Suppressor macrophage (primary cell): Measurements from ENCODE around the gene UBAP1L.
"Not testable (repeated sequence)": the region's sequence is repeated elsewhere in the genome, so short reads cannot be mapped to it uniquely, and the experiment has no call there.

Source experiments
- DNase-seq, 4 experiments: peaks; one replicate each; pipeline ENCODE4 v3.0.0-alpha.2; 2020 to 2022
- total RNA-seq, 17 experiments: gene quantifications; one replicate each; lab custom pipeline; 2026; ENCODE audit warnings: mixed read lengths in 6 of 17, inconsistent platforms in 3 of 17; lab: John Stamatoyannopoulos, UW

The UBAP1L gene
- total RNA-seq: 0.42 to 7.2 (median 2.0) reads per million in 17 experiments

DNA sequence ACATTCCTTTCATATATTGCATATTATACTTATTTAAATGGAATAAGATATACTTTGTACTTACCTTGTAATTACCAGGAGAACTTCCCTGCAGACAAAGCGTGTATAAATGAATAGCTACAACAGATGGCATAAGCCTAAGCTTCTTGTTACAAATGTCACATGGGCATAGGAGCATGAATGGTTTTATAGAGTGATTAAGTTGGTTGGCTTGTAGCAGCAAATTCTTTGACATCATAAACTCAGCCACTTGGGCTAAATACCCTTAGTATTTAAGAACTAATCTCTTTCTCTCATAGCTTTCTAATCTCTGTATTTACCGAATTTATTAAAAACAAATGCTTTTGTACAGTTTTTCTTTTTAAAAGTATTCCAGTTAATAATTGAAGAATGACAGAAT lies at the start of gene UBAP1L:
TSS of gene UBAP1L (minus strand) at position 115 of the 400 bp plus-strand sequence. CDS start 8,985 bp downstream, outside the sequence.
- no peak for DNase-seq

DNA sequence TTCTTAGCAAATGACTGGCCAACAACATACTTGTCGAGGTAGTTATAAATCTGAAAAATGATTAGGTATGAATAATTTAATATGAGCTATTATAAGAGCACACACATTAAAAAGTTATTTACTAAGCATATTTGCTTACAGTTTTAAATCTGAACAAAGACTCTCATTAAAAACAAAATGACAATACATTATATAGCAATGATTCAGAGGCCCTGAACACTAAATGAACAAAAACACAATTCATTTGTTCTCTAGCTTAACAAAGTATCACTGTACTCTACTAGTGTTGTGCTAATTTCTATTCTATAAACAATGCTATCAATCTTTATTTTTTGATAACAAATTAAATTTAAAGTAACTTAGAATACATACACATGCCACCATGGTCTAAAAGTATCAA lies 49.1 kb upstream of the UBAP1L start:
- no peak for DNase-seq

DNA sequence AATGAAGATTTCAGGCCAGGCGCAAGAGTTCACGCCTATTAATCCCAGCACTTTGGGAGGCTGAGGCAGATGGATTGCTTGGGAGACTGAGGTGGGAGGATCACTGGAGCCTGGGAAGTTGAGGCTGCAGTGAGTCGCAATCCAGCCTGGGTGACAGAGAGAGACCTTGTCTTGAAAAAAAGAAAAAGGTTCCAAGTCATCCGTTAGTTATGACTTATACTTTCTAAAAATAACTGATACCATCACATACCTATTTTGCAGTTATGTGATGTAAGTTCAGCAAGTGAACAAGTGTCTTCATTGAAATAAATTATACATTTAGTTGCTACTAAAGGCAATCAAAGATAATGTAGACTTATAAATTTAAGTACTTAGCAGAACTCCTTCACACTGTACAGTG lies 48.0 kb upstream of the UBAP1L start:
- DNase-seq: no peak

DNA sequence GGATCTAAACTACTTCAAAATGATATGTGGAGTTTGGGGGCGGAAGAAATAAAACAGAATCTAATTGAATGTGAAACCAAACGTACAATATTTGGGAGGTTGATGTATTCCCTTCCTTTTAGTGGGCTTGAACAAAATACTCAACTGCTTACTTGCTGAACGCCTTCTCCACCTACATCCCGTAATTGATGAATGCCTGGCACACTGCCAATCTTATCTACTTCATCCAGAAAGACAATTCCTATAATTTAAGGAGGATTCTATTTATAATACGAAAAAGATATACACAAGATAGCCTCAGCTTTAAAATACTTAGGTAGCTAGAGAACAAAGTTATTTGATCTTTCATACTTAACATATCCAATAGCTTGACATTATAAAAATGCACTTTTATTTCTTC lies 41.7 kb upstream of the UBAP1L start:
- DNase-seq: no peak

DNA sequence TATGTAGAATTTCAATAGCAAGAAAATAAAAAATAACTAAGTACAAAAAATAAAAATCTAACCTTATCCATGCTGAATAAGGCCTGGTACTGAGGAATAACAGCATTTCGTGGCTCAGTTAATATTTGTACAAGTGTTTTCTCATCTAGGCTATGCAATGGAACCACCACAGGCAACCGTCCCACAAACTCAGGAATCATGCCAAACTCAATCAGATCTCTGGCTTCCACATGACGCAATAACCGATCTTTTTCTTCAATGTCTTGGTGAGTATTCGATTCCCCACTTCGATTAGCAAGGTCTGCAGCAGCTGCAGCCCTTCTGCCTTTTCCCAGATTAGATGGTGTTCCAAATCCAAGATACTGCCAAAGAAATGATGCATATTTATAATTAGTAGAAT lies 39.7 kb upstream of the UBAP1L start:
- DNase-seq: no peak

DNA sequence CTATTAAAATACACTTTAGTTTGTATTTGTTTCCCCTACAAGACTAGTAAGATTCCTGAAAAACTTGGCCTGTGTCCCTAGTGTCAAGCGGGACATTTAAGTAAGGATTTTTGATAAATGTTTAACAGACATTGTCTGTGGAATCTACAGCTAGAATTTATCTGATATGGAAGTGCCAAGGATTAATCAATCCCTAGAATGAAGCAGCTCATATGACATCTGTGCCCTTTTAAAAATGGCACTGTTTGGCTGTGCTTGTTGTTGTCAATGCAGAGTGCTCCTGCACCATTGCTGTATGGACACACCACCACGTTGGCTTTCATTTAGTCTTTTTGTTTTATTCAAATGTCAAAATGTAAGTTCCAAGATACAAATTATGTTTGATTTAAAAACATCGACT lies 32.9 kb upstream of the UBAP1L start:
- DNase-seq: no peak

DNA sequence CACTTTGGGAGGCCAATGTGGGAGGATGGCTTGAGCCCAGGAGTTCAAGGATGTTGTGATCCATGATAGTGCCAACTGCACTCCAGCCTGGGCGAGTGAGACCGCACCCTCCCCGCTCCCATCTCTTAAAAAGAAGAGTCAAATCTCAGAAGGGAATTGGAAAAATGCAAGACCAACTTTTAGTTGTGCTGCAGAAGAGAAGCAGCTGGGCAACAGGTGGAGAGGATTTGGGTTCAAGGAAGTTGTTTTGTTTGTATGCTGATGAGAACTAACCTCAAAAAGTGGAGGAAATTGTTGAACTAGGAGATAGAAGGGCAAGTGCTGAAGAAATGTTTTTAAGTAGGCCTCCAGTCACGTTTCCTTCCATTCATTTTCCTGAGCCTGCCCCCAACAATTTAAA lies 31.4 kb upstream of the UBAP1L start:
- no peak for DNase-seq

DNA sequence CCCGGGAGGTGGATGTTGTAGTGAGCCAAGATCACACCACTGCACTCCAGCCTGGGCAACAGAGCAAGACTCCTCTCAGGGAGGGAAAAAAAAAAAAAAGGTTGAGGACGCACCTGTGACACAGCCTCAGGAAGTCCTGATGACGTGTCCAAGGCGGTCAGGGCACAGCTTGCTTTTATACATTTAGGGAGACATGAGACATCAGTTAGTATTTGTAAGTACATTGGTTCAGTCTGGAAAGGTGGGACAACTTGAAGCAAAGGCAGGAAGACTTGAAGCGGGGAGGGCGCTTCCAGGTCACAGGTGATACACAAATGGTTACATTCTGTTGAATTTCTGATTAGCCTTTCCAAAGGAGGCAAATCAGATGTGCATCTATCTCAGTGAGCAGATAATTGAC lies 23.6 kb upstream of the UBAP1L start:
- not testable (repeated sequence) for DNase-seq

DNA sequence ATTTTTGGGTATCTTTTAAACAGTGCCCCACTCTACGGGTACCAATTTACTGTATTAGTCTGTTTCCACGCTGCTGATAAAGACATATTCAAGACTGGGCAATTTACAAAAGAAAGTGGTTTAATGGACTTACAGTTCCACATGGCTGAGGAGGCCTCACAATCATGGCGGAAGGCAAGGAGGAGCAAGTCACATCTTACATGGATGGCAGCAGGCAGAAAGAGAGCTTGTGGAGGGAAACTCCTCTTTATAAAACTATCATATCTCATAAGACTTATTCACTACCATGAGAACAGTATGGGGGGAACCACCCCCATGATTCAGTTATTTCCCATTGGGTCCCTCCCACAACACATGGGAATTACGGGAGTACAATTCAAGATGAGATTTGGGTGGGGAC lies 22.9 kb upstream of the UBAP1L start:
- not testable (repeated sequence) for DNase-seq

DNA sequence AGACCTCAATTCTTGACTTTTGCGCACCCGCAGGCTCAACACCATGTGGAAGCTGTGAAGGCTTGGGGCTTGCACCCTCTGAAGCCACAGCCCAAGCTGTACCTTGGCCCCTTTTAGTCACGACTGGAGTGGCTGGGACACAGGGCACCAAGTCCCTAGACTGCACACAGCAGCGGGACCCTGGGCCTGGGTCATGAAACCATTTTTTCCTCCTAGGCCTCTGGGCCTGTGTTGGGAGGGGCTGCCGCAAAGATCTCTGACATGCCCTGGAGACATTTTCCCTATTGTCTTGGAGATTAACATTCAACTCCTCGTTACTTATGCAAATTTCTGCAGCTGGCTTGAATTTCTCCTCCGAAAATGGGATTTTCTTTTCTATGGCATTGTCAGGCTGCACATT lies 22.1 kb upstream of the UBAP1L start:
- DNase-seq: not testable (repeated sequence)

DNA sequence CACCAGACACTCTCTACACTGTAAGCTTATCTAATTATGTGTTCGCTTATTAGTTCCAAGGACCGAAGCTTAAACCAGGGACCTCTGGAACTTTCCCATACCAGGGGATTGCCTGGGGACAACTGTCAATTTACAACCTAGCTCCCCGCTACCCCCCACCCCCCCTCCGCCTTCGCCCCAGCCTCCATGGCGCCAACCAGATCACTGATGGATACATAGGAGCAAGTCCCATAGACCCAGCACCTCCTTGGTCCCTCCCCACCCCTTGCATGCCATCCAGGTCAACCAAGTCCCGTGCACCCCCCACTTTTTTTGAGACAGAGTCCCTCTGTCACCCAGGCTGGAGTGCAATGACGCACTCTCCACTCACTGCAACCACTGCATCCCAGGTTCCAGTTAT lies 19.5 kb upstream of the UBAP1L start:
- no peak for DNase-seq

DNA sequence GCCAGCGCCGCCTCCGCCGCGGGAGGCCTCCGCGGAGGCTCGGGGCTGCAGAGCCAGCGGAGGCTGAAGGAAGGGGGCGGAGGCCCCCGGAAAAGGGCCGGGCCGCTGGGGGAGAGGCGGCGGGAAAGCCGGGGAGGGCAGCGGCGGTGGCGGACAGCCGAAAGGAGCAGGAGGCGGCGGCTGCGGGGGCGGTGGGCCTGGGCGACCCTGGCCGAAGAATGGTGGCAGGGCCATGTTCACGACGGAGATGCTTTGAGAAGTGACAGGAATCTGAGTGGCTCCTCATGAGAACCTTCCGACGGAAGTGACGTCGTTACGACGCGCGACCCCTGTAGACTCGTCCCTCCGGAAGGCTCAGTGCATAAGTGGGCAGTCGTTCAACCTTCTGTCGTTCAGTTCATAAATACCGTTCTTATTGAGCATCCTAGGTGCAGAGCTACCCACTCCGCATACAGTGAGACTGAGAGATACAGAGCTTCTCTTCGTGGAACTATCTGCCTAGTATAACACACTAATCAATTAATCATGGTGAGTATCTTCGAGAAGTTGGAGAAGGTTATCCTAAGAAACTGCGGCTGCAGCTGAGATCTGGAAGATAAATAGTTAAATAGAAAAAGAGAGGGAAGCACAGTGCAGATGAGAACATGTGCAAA lies 18.7 kb upstream of the UBAP1L start, which contains the start of gene PDCD7:
TSS of gene PDCD7 (minus strand) at position 261 of the 653 bp plus-strand sequence. CDS start at position 234, 27 bp downstream.
- DNase-seq: peak; percentile 90 to 95 (median 94)

DNA sequence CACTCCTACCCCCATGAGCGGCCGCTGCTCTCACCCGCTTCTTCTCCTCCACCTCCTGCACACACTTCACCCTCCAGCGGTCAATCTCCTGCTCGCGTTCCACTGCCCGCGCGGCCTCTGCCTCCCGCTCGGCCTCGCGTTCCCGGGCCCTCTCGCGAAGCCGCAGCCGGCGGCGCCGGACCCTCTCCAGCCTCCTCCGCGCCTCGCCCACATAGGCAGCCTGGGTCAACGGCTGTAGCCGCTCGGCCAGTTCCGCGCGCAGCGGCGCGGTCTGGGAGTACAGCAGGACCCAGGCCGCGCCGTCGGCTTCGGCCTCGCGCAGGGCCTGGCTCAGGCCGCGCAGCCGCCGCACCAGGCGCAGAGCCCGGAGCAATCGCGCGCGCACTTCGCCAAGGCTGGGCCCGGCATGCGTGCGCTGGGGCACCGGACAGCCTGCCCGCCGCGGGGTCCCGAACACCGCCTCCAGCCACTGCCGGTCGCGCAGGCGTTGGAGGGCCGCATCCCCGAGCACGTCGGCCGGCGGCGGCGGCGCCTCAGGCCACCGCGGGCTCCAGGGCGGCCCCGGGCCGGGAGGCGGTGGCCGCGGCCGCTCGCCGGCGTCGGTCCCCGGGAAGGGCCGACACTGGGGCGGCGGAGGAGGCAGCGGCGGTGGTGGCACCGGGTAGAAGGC lies 18.0 kb upstream of the UBAP1L start:
- DNase-seq: peak; percentile 75 to 88 (median 78)

DNA sequence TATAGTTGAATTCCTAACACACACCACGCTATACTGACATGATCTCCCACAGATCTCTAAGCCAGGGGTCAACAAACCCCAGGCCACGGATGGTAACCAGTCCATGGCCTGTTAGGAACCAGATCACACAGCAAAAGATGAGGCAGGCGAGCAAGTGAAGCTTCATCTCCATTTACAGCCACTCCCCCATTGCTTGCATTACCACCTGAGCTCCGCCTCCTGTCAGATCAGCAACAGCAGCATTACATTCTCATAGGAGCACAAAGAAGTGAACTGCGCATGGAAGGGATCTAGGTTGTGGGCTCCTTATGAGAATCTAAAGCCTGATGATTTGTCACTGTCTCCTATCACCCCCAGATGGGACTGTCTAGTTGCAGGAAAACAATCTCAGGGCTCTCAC lies 15.9 kb upstream of the UBAP1L start:
- DNase-seq: no peak

DNA sequence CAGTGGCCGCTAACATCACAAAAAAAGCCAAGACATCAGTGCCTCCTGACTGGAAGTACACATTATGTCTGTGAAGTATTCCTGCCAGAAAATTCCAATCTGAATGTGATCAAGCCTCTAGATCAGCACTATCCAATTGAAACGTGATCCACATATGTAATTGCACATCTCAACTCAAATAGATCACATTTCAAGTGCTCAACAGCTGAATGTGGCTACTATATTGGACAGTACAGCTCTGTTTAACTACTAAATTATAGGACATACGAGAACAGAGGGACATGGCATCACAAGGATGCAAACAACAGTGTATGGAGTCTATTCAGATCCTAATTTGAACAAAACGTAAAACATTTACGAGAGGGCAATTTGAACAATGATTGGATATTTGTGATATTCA lies 542 bp upstream of the UBAP1L start:
- DNase-seq: no peak

DNA sequence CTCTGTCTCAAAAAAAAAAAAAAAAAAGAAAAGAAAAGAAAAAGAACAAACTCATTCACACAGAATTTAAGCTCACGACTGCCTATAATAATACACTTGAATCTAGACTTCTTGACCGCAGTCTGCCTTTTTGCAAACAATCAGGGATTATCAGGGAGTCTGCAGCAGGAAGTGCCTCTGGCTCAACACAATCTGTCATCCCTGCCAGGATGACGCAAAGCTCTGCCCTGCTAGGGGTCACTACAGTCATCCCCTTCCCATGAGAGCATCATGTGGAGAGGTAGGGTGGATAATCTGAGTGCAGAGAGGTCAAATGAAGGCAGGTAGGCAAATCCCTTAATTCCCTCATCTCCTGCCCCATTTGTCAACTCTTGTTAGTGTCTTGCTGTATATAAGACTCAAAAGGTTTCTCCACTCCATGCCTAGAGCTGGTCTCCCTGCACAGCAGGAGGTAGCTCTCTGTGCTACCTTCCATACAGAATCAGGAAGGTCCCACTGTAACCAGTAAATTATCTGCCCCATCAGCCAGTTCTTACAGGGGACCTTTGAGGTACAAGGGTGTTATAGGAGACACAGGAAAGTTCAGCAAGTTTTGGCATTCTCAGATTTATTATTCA lies 4.2 kb downstream of the UBAP1L start:
- DNase-seq: no peak

DNA sequence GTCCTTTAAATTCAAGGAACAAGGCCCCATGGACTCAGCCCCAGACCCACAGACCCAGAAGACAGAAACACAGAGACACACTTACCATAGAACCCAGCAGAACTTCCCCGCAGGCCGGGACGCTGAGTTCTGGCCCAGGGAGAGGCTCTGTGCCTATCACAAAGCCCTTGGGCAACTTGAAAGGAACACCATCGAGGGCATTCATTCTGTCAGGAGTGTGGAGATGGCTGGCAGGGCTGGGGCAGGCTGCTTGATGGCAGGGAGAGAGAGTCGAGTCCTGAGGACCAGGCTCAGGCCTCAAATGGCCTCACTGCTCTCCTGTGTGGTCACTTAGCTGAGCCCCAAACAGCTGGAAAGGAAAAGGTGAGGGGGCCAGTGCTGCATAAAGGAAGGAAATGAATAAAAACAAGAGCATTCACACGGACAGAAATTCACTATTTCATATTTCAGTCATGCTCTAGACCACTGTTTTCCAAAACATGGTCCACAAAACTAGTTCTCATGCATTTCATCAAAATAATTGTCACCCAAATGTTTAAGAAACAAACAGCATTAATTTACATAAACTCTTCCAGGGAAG lies 8.9 kb downstream of the UBAP1L start:
- no peak for DNase-seq

DNA sequence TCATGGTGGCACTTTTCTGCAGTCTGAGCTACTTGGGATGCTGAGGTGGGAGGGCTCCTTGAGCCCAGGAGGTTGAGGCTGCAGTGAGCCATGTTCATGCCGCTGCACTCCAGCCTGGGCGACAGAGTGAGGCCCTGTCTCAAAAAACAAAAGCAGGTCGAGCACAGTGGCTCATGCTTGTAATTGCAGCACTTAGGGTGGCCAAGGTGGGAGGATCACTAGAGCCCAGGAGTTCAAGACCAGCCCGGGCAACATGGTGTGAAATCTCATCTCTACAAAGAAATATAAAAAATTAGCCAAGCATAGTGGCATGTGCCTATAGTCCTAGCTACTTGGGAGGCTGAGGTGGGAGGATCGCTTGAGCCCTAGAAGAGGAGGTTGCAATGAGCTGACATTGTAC lies 10.0 kb downstream of the UBAP1L start:
- DNase-seq: no peak

DNA sequence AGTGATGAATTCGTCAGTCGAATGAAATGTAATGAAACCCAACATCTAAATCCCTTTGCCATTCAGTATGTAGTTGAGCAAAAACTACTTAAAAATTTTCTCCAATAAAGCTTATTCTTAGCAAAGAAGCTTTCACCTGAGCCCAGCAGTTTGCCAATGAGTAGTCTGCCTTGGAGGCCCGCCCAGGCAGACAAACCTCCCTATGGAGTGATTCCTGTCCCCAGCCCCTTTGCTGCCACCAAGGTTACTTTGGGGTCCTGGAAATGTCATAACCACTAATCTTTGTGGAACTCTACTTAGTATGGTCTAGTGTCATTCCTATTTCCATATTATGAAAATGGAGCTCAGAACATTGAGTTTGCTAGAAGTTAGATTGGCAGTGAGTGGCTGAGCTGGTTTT lies 12.1 kb downstream of the UBAP1L start:
- DNase-seq: no peak

DNA sequence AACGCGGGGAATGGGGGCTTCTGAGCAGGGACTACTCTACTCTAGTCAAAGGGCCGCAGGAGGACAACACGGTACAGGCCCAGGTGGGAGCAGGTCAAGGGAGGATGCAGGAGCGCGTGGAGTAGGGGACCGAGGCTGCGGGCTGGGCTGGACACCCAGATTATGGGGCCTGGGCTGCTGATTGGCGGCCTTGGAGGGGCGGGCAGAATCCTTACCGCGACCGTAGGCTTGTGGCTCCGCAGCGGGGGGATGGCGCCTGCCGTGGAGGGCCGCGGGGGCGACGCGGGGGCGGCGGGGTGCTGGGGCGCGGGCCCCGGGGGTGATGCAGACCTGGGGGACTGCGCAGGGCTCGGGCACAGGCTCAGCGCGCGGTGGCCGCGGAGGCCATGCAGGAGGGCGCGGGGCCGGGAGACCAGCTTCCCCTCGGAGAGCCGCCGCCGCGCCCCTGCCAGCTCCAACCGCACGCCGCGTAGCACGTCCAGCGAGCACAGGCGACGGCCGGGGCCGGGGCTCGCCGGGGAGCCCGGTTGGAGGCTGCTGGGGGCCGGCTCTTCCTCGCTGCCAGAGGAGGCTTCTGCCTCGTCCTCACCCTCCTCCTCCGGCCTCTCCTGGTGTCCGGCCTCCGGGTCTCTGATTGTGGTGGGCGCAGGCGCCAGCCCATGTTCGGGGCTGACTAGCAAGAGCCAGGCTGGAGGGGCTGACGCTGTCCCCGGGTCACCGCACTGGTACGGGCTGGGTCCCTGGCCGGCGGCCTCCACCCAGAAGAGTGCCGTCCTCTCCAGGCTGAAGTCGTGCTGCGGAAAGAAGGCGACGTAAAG lies 12.9 kb downstream of the UBAP1L start:
- DNase-seq: no peak

DNA sequence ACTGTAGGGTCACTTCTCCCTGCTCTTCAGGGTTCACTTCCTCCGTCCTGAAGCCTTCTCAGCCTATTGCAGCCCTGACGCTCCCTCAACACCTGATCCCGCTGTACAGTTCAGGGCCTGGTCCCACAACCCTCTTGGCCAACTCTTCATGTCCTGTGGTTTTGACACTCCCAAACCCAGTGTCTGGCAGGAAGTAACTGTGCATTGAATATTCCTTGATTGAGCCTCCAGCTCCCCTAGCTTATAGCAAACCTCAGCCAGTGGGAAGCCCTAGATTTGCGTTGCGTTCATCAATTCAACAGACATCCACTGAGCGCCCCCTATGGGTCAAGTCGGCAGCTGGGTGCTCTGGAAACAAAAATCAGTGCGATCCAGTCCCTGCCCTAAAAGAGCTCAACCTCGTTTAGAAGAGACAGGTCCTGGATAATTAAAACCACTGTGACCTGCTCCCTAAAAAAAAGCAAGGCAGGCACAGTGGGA lies 13.5 kb downstream of the UBAP1L start:
- DNase-seq: peak; percentile 76 to 86 (median 82)

DNA sequence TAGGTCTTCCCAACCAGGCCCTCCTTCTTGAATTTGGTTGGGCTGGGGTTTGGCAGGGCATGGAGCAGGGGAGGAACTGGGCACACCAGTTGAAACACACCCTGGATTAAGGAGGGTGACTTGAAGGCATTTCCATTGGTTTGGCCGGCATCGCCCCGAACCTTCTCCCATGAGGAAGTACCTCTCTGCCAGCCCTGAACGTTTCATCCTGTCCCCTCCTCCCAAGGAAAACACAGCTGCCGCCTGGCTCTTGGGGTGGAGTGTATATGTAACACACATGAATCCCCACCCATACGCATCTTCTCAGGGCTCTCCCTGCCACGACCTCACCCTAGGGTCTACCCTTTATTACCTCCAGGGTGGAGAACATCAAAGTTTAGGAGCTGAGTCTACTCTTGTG lies 14.6 kb downstream of the UBAP1L start:
- DNase-seq: no peak
